MCF 10A (cell line): ENCODE measurements around the gene NPHP4. TPM values are rescaled to one million over a fixed set of nuclear protein-coding genes. Genes with fewer than 3 reads are reported as not detected.

ENCODE experiments used
- BruUV-seq: library from RNA; stranded (reverse); fragments of 400-500 nt; replicated peaks from 2 replicates; lab custom pipeline; 2021; lab: Mats Ljungman, UMichigan
- CTCF ChIA-PET: fragments of 300-600 bp; sonication (Branson Sonifier 250); formaldehyde crosslinking; extraction: SDS; loops from one replicate; lab custom pipeline; 2021; ENCODE audit warnings: antibody characterized with exemption, inconsistent platforms; lab: Yijun Ruan, JAX
- POLR2A ChIA-PET: fragments of 300-600, 350-650 bp; sonication (Branson Sonifier 250); formaldehyde crosslinking; extraction: SDS; loops from one replicate; lab custom pipeline; 2020; ENCODE audit warnings: antibody characterized with exemption, inconsistent platforms; lab: Yijun Ruan, JAX
- DNase-seq: peaks from one replicate; pipeline ENCODE4 v3.0.0-alpha.2; 2018; ENCODE audit not compliant: unreplicated experiment
- H3K27ac Mint-ChIP-seq: one replicate; pipeline ENCODE4 v1.8.0; 2022; ENCODE audit warnings: mild to moderate bottlenecking, low read depth, mixed read lengths; ENCODE audit not compliant: unreplicated experiment
- H3K27me3 Mint-ChIP-seq: one replicate; pipeline ENCODE4 v1.8.0; 2022; ENCODE audit warnings: mixed read lengths; ENCODE audit not compliant: insufficient read depth, unreplicated experiment
- H3K36me3 Mint-ChIP-seq: one replicate; pipeline ENCODE4 v1.8.0; 2022; ENCODE audit warnings: mild to moderate bottlenecking, moderate library complexity, mixed read lengths; ENCODE audit not compliant: insufficient read depth, unreplicated experiment
- H3K4me1 Mint-ChIP-seq: one replicate; pipeline ENCODE4 v1.8.0; 2022; ENCODE audit warnings: mixed read lengths; ENCODE audit not compliant: insufficient read depth, unreplicated experiment
- H3K4me3 Mint-ChIP-seq: one replicate; pipeline ENCODE4 v1.8.0; 2022; ENCODE audit warnings: mild to moderate bottlenecking, moderate library complexity, mixed read lengths; ENCODE audit not compliant: unreplicated experiment
- H3K9me3 Mint-ChIP-seq: one replicate; pipeline ENCODE4 v1.8.0; 2022; ENCODE audit warnings: mixed read lengths; ENCODE audit not compliant: unreplicated experiment
- CTCF ChIP-seq: fragments of 200-600 bp; IDR thresholded peaks from one replicate; pipeline ENCODE4 v1.8.0; 2022; ENCODE audit warnings: antibody characterized with exemption, mild to moderate bottlenecking; ENCODE audit not compliant: unreplicated experiment
- intact Hi-C: fragments of 100-400 bp; cut with micrococcal nuclease; formaldehyde crosslinking; loops from 2 replicates; pipeline ENCODE4 v1.14.1; 2022
- total RNA-seq: library from RNA; stranded (reverse); gene quantifications from 2 replicates; pipeline ENCODE4 v1.2.3, GENCODE V29; 2022

The NPHP4 gene
- total RNA-seq, 1 experiment from 2014 or later = 14.4 TPM

GRCh38 chr1:5947978-5948680 is 44.1 kb downstream of the NPHP4 start:
- H3K27ac Mint-ChIP-seq = no peak overlapping the region
- intact Hi-C loops = no loop called here
- no peak overlapping the region for H3K4me3 Mint-ChIP-seq
- BruUV-seq = no TSS peak
- TF ChIP-seq CTCF = no peak
- ChIA-PET CTCF (interaction anchor here (0.6 kb wide), 1 partner anchor 237 kb away, joined by 3 read pairs; no protein-coding TSS in a partner anchor), POLR2A (no interaction called here)
- no peaks in the 10 kb centered on the region for H3K27me3 Mint-ChIP-seq
- peaks cover 57% of the 10 kb centered on the region for H3K36me3 Mint-ChIP-seq
- H3K4me1 Mint-ChIP-seq = no peaks in the 10 kb centered on the region
- H3K9me3 Mint-ChIP-seq = no peaks in the 10 kb centered on the region
- no peak for DNase-seq

DNA sequence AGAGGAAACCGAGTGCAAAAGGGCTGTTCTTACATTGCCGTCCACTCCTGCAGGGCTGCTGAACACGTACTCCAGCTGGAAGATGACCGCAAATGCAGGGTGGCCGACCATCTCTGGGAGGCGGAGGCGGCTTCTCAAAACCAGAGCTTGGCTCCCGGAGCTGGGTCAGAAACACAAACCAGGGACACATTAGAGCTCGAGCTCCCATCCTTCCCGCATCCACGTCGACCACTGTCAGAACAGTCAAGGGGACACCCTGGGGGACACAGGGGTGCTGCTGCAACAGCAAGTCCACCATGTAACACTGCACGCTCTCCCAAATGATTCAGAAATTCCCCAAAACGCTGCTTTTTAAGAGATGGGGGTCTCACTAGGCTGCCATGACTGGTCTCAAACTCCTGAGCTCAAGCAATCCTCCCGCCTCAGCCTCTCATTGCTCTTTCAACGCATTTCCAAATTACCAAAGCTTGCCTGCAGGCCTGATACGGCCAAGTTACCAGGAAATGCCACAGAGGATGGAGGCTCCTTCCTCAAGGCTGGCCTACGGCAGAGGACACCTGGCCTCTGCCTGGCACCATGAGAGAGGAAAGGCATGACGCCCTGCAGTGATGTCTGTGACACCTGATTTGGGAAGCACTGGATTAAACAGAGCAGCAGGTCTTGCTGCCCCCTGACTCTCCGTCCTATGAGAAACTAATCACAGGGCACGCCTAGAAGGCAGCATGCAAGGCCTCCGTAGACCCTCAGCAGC is 45.0 kb downstream of the NPHP4 start:
- no peak overlapping the region for H3K4me3 Mint-ChIP-seq
- BruUV-seq = no TSS peak
- ChIA-PET POLR2A (no interaction called here), CTCF (interaction anchor here (0.7 kb wide), 1 partner anchor 16 kb away, joined by 3 read pairs; no protein-coding TSS in a partner anchor)
- no peaks in the 10 kb centered on the region for H3K27me3 Mint-ChIP-seq
- no peaks in the 10 kb centered on the region for H3K4me1 Mint-ChIP-seq
- TF ChIP-seq CTCF = no peak
- DNase-seq = no peak
- intact Hi-C loops = no loop called here
- peaks cover 50% of the 10 kb centered on the region for H3K36me3 Mint-ChIP-seq
- H3K27ac Mint-ChIP-seq = no peak overlapping the region
- H3K9me3 Mint-ChIP-seq = no peaks in the 10 kb centered on the region

DNA sequence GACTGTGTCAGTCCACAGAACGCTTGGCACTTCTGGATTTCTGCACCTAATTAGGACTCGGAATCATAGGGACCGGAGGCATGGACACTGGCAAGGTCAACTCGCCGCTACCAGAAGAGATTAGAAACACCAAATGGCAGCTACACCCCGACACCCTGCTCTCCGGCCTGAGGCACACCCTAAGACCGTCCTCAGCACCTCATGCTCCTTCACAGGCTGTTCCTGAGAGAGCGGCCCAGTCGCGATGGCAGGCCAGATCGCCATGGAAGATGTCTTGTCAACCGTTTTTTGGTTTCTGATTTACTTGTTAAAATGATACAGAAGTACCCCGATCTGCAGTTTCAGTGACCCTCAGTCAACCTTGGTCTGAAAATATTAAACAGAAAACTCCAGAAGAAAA is 46.8 kb downstream of the NPHP4 start:
- no peaks in the 10 kb centered on the region for H3K4me1 Mint-ChIP-seq
- POLR2A ChIA-PET = no interaction called here
- intact Hi-C loops = no loop called here
- no peak for DNase-seq
- H3K4me3 Mint-ChIP-seq = no peak overlapping the region
- no peak for TF ChIP-seq CTCF
- CTCF ChIA-PET = no interaction called here
- no TSS peak for BruUV-seq
- H3K27ac Mint-ChIP-seq = no peak overlapping the region
- H3K36me3 Mint-ChIP-seq = peaks cover 47% of the 10 kb centered on the region
- no peaks in the 10 kb centered on the region for H3K9me3 Mint-ChIP-seq
- no peaks in the 10 kb centered on the region for H3K27me3 Mint-ChIP-seq

DNA sequence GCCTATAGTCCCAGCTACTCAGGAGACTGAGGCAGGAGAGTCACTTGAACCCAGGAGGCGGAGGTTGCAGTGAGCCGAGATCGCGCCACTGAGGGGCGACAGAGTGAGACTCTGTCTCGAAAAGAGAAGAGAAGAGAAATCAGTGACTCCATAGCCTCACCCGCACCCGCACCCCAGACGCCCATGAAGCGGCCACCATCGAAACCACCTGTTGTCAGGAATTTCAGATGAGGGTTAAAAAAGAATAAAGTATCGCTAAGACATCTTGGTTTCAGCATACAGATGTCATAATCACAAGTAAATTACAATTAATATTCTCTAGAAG is 47.4 kb downstream of the NPHP4 start:
- POLR2A ChIA-PET = no interaction called here
- H3K27me3 Mint-ChIP-seq = no peaks in the 10 kb centered on the region
- H3K36me3 Mint-ChIP-seq = peaks cover 46% of the 10 kb centered on the region
- no peak overlapping the region for H3K4me3 Mint-ChIP-seq
- H3K27ac Mint-ChIP-seq = no peak overlapping the region
- H3K4me1 Mint-ChIP-seq = no peaks in the 10 kb centered on the region
- no peak for DNase-seq
- CTCF ChIA-PET = no interaction called here
- intact Hi-C loops = no loop called here
- H3K9me3 Mint-ChIP-seq = no peaks in the 10 kb centered on the region
- BruUV-seq = no TSS peak
- TF ChIP-seq CTCF = no peak
